Ishikawa (cell line): ENCODE data around the gene SPSB3.

ENCODE experiments used
- CEBPB ChIP-seq: IDR thresholded peaks from 2 replicates; pipeline ENCODE4 v1.6.1; 2012
- FOXM1 ChIP-seq: IDR thresholded peaks from 2 replicates; pipeline ENCODE4 v1.6.1; 2012; ENCODE audit warnings: low read depth, borderline replicate concordance
- YY1 ChIP-seq: IDR thresholded peaks from 2 replicates; pipeline ENCODE4 v1.6.1; 2012; ENCODE audit warnings: low read depth
- TF ChIP-seq, protein P1 (sequence below): IDR thresholded peaks from 2 replicates; pipeline ENCODE4 v1.6.1; 2012
- TF ChIP-seq, protein P2 (sequence below): IDR thresholded peaks from 2 replicates; pipeline ENCODE4 v1.6.1; 2012; ENCODE audit warnings: low read depth, mild to moderate bottlenecking

DNA sequence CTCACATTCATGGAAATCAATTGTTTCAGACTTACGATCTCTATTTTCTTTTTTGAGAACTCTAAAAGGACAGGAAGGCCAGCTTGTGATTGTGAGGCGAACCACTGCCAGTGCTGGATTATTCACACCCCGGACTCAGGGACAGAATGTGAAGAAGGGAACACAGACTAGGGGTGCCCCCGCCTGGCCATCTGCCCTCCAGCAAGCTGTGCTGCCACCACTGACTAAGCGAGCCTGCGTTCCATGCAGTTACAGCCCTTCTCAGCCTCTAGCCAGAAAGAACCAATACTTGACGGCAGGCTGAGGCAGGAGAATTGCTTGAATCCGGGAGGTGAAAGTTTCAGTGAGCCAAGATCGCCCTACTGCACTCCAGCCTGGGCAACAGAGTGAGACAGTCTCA, 41.5 kb upstream of the SPSB3 start:
- TF ChIP-seq, protein P1, sequence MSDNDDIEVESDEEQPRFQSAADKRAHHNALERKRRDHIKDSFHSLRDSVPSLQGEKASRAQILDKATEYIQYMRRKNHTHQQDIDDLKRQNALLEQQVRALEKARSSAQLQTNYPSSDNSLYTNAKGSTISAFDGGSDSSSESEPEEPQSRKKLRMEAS, result no peak
- TF ChIP-seq, protein P2, sequence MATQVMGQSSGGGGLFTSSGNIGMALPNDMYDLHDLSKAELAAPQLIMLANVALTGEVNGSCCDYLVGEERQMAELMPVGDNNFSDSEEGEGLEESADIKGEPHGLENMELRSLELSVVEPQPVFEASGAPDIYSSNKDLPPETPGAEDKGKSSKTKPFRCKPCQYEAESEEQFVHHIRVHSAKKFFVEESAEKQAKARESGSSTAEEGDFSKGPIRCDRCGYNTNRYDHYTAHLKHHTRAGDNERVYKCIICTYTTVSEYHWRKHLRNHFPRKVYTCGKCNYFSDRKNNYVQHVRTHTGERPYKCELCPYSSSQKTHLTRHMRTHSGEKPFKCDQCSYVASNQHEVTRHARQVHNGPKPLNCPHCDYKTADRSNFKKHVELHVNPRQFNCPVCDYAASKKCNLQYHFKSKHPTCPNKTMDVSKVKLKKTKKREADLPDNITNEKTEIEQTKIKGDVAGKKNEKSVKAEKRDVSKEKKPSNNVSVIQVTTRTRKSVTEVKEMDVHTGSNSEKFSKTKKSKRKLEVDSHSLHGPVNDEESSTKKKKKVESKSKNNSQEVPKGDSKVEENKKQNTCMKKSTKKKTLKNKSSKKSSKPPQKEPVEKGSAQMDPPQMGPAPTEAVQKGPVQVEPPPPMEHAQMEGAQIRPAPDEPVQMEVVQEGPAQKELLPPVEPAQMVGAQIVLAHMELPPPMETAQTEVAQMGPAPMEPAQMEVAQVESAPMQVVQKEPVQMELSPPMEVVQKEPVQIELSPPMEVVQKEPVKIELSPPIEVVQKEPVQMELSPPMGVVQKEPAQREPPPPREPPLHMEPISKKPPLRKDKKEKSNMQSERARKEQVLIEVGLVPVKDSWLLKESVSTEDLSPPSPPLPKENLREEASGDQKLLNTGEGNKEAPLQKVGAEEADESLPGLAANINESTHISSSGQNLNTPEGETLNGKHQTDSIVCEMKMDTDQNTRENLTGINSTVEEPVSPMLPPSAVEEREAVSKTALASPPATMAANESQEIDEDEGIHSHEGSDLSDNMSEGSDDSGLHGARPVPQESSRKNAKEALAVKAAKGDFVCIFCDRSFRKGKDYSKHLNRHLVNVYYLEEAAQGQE, result no peak
- TF ChIP-seq YY1 (no peak), FOXM1 (no peak), CEBPB (no peak)
